Vagina (tissue), 2 donors: Measurements from ENCODE around the gene ADCY9.

Experiments used
- CTCF ChIP-seq, 3 experiments: fragments of 450-650 bp in 2 of 3; fragments of 200-600 bp in 1 of 3; sonication (generic) in 1 of 3; IDR thresholded peaks; one replicate each; pipeline ENCODE4 v1.5.1; 2017 to 2019; ENCODE audit warnings: antibody characterized with exemption in 3 of 3, mild to moderate bottlenecking in 2 of 3, moderate library complexity in 2 of 3
- POLR2AphosphoS5 ChIP-seq, 2 donors: sonication (generic); formaldehyde crosslinking; IDR thresholded peaks; one replicate each; pipeline ENCODE4 v1.9.0; 2017; ENCODE audit warnings: antibody characterized with exemption in 2 of 2, mild to moderate bottlenecking in 2 of 2, low read depth in 1 of 2; ENCODE audit not compliant: insufficient read depth in 1 of 2

GRCh38 chr16:3948378-3948995 lies 167.8 kb downstream of the ADCY9 start:
- TF ChIP-seq POLR2AphosphoS5 (IDR thresholded peaks at IDR 0.05; ENCODE audit: insufficient read depth in 1 of 2, low read depth in 1 of 2) (no peak), CTCF (IDR thresholded peaks at IDR 0.05) (no peak)
